MCF 10A (cell line): ENCODE data around the gene THOC6. TPM values are rescaled to one million over a fixed set of nuclear protein-coding genes. Genes with fewer than 3 reads are reported as not detected.

Source experiments
- BruUV-seq: library from RNA; stranded (reverse); fragments of 400-500 nt; replicated peaks from 2 replicates; lab custom pipeline; 2021; lab: Mats Ljungman, UMichigan
- CTCF ChIA-PET: fragments of 300-600 bp; sonication (Branson Sonifier 250); formaldehyde crosslinking; extraction: SDS; loops from one replicate; lab custom pipeline; 2021; ENCODE audit warnings: antibody characterized with exemption, inconsistent platforms; lab: Yijun Ruan, JAX
- POLR2A ChIA-PET: fragments of 300-600, 350-650 bp; sonication (Branson Sonifier 250); formaldehyde crosslinking; extraction: SDS; loops from one replicate; lab custom pipeline; 2020; ENCODE audit warnings: antibody characterized with exemption, inconsistent platforms; lab: Yijun Ruan, JAX
- DNase-seq: peaks from one replicate; pipeline ENCODE4 v3.0.0-alpha.2; 2018; ENCODE audit not compliant: unreplicated experiment
- H3K27ac Mint-ChIP-seq: one replicate; pipeline ENCODE4 v1.8.0; 2022; ENCODE audit warnings: mild to moderate bottlenecking, low read depth, mixed read lengths; ENCODE audit not compliant: unreplicated experiment
- H3K27me3 Mint-ChIP-seq: one replicate; pipeline ENCODE4 v1.8.0; 2022; ENCODE audit warnings: mixed read lengths; ENCODE audit not compliant: insufficient read depth, unreplicated experiment
- H3K36me3 Mint-ChIP-seq: one replicate; pipeline ENCODE4 v1.8.0; 2022; ENCODE audit warnings: mild to moderate bottlenecking, moderate library complexity, mixed read lengths; ENCODE audit not compliant: insufficient read depth, unreplicated experiment
- H3K4me1 Mint-ChIP-seq: one replicate; pipeline ENCODE4 v1.8.0; 2022; ENCODE audit warnings: mixed read lengths; ENCODE audit not compliant: insufficient read depth, unreplicated experiment
- H3K4me3 Mint-ChIP-seq: one replicate; pipeline ENCODE4 v1.8.0; 2022; ENCODE audit warnings: mild to moderate bottlenecking, moderate library complexity, mixed read lengths; ENCODE audit not compliant: unreplicated experiment
- H3K9me3 Mint-ChIP-seq: one replicate; pipeline ENCODE4 v1.8.0; 2022; ENCODE audit warnings: mixed read lengths; ENCODE audit not compliant: unreplicated experiment
- intact Hi-C: fragments of 100-400 bp; cut with micrococcal nuclease; formaldehyde crosslinking; loops from 2 replicates; pipeline ENCODE4 v1.14.1; 2022
- total RNA-seq: library from RNA; stranded (reverse); gene quantifications from 2 replicates; pipeline ENCODE4 v1.2.3, GENCODE V29; 2022
- TF ChIP-seq, protein P1 (sequence below): fragments of 200-600 bp; IDR thresholded peaks from one replicate; pipeline ENCODE4 v1.8.0; 2022; ENCODE audit warnings: antibody characterized with exemption, mild to moderate bottlenecking; ENCODE audit not compliant: unreplicated experiment

Gene THOC6
- total RNA-seq, 1 experiment from 2014 or later, result 53.1 TPM

DNA sequence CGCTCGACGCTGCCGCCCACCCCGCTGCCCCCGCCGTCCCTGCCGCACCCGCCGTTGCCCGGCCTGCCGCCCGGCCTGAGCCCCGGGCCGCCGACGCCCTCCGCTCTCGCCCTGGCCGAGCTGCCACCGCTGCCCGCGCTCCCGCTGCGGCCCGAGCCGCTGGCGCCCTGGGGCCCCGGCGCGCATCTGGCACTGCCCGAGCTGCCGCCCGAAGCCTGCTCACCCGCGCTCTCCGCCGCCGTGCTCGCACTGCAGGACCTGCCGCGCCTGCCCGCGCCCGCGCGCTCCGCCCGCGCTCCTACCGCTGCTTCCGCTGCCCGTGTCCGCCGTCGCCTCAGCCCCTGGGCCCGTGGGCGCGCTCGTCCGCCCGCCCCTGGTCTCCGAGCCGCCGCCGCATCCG lies 19.5 kb upstream of the THOC6 start:
- Mint-ChIP-seq H3K27me3 (no peaks in the 10 kb centered on the region), H3K4me3 (peak overlapping the region; percentile 61), H3K4me1 (no peaks in the 10 kb centered on the region), H3K9me3 (no peaks in the 10 kb centered on the region), H3K27ac (no peak overlapping the region), H3K36me3 (no peaks in the 10 kb centered on the region)
- intact Hi-C loops, result loop anchor here (1.0 kb wide), 1 partner anchor 16 kb away; the partner anchor contains the start of gene TNFRSF12A
- DNase-seq, result no peak
- ChIA-PET POLR2A (interaction anchor here (0.7 to 2.2 kb wide), 12 partner anchors 13 to 958 kb away, joined by 3 to 41 read pairs (median 4); partner anchors contain the start of genes FLYWCH1, FLYWCH2, HCFC1R1 and THOC6), CTCF (interaction anchor here (0.5 to 9.6 kb wide), 15 partner anchors 10 to 786 kb away, joined by 3 to 121 read pairs (median 3); partner anchors contain the start of gene TNFRSF12A)
- no TSS peak for BruUV-seq
- TF ChIP-seq, protein P1, sequence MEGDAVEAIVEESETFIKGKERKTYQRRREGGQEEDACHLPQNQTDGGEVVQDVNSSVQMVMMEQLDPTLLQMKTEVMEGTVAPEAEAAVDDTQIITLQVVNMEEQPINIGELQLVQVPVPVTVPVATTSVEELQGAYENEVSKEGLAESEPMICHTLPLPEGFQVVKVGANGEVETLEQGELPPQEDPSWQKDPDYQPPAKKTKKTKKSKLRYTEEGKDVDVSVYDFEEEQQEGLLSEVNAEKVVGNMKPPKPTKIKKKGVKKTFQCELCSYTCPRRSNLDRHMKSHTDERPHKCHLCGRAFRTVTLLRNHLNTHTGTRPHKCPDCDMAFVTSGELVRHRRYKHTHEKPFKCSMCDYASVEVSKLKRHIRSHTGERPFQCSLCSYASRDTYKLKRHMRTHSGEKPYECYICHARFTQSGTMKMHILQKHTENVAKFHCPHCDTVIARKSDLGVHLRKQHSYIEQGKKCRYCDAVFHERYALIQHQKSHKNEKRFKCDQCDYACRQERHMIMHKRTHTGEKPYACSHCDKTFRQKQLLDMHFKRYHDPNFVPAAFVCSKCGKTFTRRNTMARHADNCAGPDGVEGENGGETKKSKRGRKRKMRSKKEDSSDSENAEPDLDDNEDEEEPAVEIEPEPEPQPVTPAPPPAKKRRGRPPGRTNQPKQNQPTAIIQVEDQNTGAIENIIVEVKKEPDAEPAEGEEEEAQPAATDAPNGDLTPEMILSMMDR, result no peak

DNA sequence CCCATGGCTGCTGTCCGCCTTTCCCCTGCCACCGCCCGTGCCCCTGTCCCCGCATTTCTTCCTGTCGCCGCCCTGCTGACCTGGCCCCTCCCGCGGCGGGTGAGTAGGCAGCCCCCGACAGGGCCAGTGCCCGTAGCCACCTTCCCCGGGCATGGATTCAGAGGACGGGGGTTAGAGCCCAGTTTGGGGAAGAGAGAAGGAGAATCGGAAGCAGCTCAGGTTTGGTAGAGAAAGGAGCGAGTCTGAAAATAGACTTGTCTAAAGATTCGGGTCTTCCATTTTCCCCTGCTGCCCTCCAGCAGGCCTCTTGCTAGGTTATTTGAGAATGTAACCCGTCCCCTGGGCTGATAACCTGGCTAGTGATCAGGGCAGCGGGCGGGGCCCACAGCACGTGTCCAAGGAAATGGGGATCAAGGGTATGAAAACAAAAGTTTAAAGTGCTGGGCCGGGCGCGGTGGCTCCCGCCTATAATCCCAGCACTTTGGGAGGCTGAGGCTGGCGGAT lies 19.0 kb upstream of the THOC6 start:
- no peak for DNase-seq

GRCh38 chr16:3007059-3007956 lies 16.5 kb upstream of the THOC6 start:
- H3K9me3 Mint-ChIP-seq, result no peaks in the 10 kb centered on the region
- BruUV-seq, result no TSS peak
- no peak for DNase-seq
- H3K27ac Mint-ChIP-seq, result no peak overlapping the region
- no peaks in the 10 kb centered on the region for H3K4me1 Mint-ChIP-seq
- no peaks in the 10 kb centered on the region for H3K36me3 Mint-ChIP-seq
- H3K4me3 Mint-ChIP-seq, result no peak overlapping the region
- TF ChIP-seq, protein P1, result no peak
- H3K27me3 Mint-ChIP-seq, result no peaks in the 10 kb centered on the region
- ChIA-PET CTCF (interaction anchor here (0.6 to 9.6 kb wide), 3 partner anchors 10 to 667 kb away, joined by 3 to 121 read pairs (median 4); no protein-coding TSS in a partner anchor), POLR2A (interaction anchor here (1.3 kb wide), 1 partner anchor 14 kb away, joined by 5 read pairs; no protein-coding TSS in a partner anchor)
- intact Hi-C loops, result no loop called here

More for the DNA sequence above, 19.0 kb upstream of the THOC6 start:
- BruUV-seq, result no TSS peak
- POLR2A ChIA-PET, result interaction anchor here (1.1 to 2.2 kb wide), 4 partner anchors 16 to 120 kb away, joined by 3 to 41 read pairs (median 4); partner anchors contain the start of genes FLYWCH1 and TNFRSF12A
- H3K4me1 Mint-ChIP-seq, result no peaks in the 10 kb centered on the region
- no peaks in the 10 kb centered on the region for H3K36me3 Mint-ChIP-seq
- CTCF ChIA-PET, result interaction anchor here (0.5 to 9.6 kb wide), 3 partner anchors 16 to 710 kb away, joined by 3 to 121 read pairs (median 28); partner anchors contain the start of gene TNFRSF12A
- TF ChIP-seq, protein P1, result no peak
- no peak overlapping the region for H3K27ac Mint-ChIP-seq
- H3K27me3 Mint-ChIP-seq, result no peaks in the 10 kb centered on the region
- intact Hi-C loops, result loop anchor here (1.0 kb wide), 1 partner anchor 15 kb away; the partner anchor contains the start of gene TNFRSF12A
- peak overlapping the region; percentile 61 for H3K4me3 Mint-ChIP-seq
- H3K9me3 Mint-ChIP-seq, result no peaks in the 10 kb centered on the region
